HG03457 (cell line): Measurements from ENCODE around the gene NEXMIF.
"Not testable (repeated sequence)": the region's sequence is repeated elsewhere in the genome, so short reads cannot be mapped to it uniquely, and the experiment has no call there.

Source experiments
- ATAC-seq: cut with Tn5 transposase; IDR thresholded peaks from one replicate; pipeline ENCODE4 v1.9.1; 2021; ENCODE audit warnings: moderate number of reproducible peaks; ENCODE audit not compliant: unreplicated experiment

The NEXMIF gene

DNA sequence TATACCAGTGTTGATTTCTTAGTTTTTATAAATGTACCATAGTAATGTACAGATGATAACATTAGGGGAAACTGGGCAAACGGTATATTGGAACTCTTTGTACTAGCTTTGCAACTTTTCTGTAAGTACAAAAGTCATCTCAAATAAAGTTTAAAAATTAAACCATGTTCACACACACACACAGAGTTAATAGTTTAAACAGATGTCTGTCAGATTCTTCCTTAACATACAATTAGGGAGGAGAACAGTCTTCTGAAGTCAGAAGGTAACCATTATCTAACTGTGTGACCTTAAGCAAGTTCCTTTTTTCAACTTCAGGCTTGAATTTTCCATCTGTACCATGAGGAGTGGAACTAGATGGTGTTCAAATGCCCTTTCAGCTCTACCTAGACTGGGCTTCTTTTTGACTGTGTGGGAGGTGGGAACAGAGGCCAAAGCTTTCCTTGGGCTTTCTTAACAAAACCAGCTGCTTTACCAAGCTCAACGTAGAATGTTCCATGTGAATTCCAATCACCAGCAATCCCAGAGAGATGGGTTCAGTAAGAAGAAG, 127.8 kb downstream of the NEXMIF start:
- ATAC-seq: no peak

- no peak for ATAC-seq
Observed at GRCh38 chrX:74788545-74789086, 136.6 kb downstream of the NEXMIF start.

DNA sequence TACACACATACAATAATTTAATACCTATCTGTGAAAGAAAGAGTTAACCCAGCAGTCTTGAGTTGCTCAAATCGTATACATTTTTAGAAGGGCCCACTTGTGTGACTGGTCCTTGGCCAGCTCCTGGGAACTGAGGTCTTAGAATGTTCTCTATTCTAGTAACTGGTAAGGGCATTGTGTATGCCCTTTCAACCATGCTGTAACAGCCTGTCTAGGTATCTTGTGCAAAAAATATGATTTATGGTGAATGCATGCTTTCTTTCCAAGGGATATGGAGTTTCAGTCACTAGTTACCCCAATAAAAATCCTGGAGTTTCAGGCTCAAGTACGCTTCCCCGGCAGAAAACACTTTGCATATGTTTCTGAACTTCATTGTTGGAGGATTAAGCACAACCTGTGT, 140.6 kb downstream of the NEXMIF start:
- no peak for ATAC-seq

GRCh38 chrX:74781507-74782034, 143.7 kb downstream of the NEXMIF start:
- no peak for ATAC-seq

GRCh38 chrX:74779175-74779574, 146.1 kb downstream of the NEXMIF start:
- no peak for ATAC-seq

DNA sequence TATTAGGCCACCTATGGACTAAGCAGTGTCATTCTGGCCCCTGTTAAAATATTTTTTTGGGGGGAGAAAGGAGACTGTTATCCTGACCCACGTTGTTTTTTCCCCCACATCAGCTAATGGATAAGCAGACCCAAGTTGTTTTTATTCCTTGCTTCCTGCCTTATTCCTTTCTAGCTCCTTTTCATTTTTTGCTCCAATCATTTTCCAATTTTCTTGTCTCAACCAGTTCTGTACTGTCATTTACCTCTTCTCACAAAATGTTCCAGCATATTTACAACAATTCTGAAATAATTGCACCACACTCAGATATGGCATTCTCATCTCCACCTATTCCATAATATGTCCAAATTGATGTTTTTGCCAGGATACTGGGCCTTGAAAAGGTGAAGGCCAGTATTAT, 150.3 kb downstream of the NEXMIF start:
- ATAC-seq: no peak

DNA sequence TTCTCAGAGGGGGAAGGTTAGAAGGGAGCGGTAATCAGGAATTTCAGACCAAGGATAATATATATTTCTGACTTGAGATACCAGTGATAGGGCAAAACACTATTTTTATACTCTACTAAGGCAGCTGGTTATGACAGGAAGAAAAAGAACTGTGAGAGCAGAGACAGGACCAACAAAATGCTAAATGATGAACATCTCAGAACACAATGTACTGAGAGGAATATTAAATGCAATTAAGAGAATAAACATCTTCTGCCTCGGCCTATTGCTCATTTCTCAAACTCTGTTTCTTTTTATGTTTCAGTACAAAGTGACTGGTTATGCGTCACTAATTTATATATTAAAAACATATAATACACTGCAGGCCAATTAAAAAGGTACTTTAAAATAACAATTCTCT, 188.8 kb downstream of the NEXMIF start:
- ATAC-seq: no peak

DNA sequence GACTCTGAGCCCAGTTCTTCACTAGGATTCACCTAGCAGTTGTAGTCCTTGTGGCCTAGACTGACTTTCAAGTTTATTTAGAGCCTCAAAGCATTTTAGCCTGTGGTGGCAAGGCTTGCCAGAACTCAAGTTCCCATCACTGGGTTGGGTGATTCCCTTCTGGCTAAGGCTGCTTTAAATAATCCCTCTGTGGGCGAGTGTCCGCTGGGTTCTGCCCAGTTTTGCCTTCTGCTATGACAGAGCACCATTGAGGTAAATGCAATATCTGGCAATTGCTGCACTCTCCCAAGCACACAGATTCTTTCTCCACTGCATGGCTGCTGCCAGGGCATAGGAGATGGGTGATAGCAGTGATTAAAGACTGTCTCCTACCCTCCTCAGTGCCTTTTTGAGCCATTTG, 220.0 kb downstream of the NEXMIF start:
- ATAC-seq: no peak

DNA sequence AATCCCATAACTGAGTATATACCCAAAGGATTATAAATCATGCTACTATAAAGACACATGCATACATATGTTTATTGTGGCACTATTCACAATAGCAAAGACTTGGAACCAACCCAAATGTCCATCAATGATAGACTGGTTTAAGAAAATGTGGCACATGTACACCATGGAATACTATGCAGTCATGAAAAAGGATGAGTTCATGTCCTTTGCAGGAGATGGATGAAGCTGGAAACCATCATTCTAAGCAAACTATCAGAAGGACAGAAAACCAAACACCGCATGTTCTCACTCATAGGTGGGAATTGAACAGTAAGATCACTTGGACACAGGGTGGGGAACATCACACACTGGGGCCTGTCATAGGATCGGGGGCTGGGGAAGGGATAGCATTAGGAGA, 223.9 kb downstream of the NEXMIF start:
- ATAC-seq: not testable (repeated sequence)

DNA sequence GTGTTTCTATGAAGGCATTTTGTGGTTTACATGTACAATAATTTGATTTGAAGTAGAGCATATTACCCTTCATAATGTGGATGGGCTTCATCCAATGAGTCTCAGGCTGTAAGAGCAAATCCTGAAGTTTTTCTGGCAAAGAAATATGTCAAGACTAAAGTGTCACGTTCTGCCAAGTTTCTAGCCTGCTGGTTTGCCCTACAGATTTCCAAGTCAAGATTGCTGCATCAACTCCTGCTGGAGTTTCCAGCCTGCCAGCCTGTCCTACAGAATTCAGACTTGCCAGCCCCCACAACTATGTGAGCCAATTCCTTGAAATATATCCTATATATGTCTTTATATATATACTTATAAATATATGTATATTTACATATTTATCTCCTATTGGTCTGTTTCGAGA, 240.8 kb downstream of the NEXMIF start:
- no peak for ATAC-seq
